Body of pancreas (tissue), 4 donors: ENCODE data around the gene MYO5A.

ENCODE experiments used
- CTCF ChIP-seq, 7 experiments: fragments of 450-650 bp in 4 of 7; fragments of 200-600 bp in 3 of 7; sonication (generic) in 3 of 7; IDR thresholded peaks; one replicate each; pipeline ENCODE4 v1.5.1; 2016 to 2019; ENCODE audit warnings: antibody characterized with exemption in 7 of 7
- POLR2A ChIP-seq, 3 donors: fragments of 450-650 bp; IDR thresholded peaks; one replicate each; pipeline ENCODE4 v1.6.1; 2016; ENCODE audit warnings: antibody characterized with exemption in 3 of 3, mild to moderate bottlenecking in 2 of 3

- no peak for TF ChIP-seq CTCF (IDR thresholded peaks at IDR 0.05)
- no peak for TF ChIP-seq POLR2A (IDR thresholded peaks at IDR 0.05)
Measured at GRCh38 chr15:52306270-52306669, 222.4 kb downstream of the MYO5A start.
